H1 (cell line): Measurements from ENCODE around the gene MCM9. TPM values are rescaled to one million over a fixed set of nuclear protein-coding genes. Genes with fewer than 3 reads are reported as not detected.

Source experiments
- CTCF ChIA-PET: fragments of 300-600 bp; sonication (Branson Sonifier 250); formaldehyde crosslinking; loops from one replicate; lab custom pipeline; 2021; ENCODE audit not compliant: partially characterized antibody; lab: Charles Lee
- POLR2A ChIA-PET: fragments of 300-600 bp; sonication (Branson Sonifier 250); formaldehyde crosslinking; loops from one replicate; lab custom pipeline; 2021; ENCODE audit warnings: inconsistent platforms; ENCODE audit not compliant: partially characterized antibody; lab: Charles Lee
- DNase-seq, 2 experiments: peaks; one replicate each; pipeline versions ENCODE4 v3.0.0 to v3.0.0-alpha.2; 2010 to 2022; ENCODE audit warnings: low spot score in 2 of 2, low read depth in 1 of 2, mixed read lengths in 1 of 2
- FAIRE-seq: peaks from 2 replicates; lab custom pipeline; 2011; peaks lifted over from hg19 to GRCh38; lab: Jason Lieb, UNC
- H2AFZ ChIP-seq: 2 replicates; pipeline ENCODE4 v1.8.1; 2012; ENCODE audit warnings: low read length, inconsistent platforms
- H2AK5ac ChIP-seq: 2 replicates; pipeline ENCODE4 v1.6.1; 2013; ENCODE audit warnings: low read depth, low read length
- H2BK120ac ChIP-seq: replicated peaks from 2 replicates; pipeline ENCODE3; 2013; ENCODE audit warnings: low read depth, low read length, inconsistent platforms
- H2BK12ac ChIP-seq: 2 replicates; pipeline ENCODE4 v1.6.1; 2013; ENCODE audit warnings: low read depth, low read length
- H2BK15ac ChIP-seq: 2 replicates; pipeline ENCODE4 v1.6.1; 2013; ENCODE audit warnings: low read length
- H2BK20ac ChIP-seq: 2 replicates; pipeline ENCODE4 v1.6.1; 2013; ENCODE audit warnings: low read length
- H2BK5ac ChIP-seq: 2 replicates; pipeline ENCODE4 v1.6.1; 2013; ENCODE audit warnings: low read depth, low read length
- H3K14ac ChIP-seq: 2 replicates; pipeline ENCODE4 v1.6.1; 2013; ENCODE audit warnings: inconsistent platforms; ENCODE audit not compliant: insufficient read length
- H3K18ac ChIP-seq: 2 replicates; pipeline ENCODE4 v1.6.1; 2013; ENCODE audit warnings: low read length; ENCODE audit errors: extremely low read depth
- H3K23ac ChIP-seq: 2 replicates; pipeline ENCODE4 v1.6.1; 2013; ENCODE audit warnings: inconsistent platforms; ENCODE audit not compliant: insufficient read length
- H3K23me2 ChIP-seq: 2 replicates; pipeline ENCODE4 v1.6.1; 2013; ENCODE audit warnings: low read depth, low read length
- H3K27ac ChIP-seq: 2 replicates; pipeline ENCODE4 v1.6.1; 2011; ENCODE audit warnings: low read depth, low read length, inconsistent platforms
- H3K27me3 ChIP-seq, 4 experiments: replicated peaks in 1 of 4; 1 replicate in 1 of 4; 2 replicates in 3 of 4; pipeline versions ENCODE4 v1.6.1 to v1.8.1; 2011 to 2013; ENCODE audit warnings: low read length in 3 of 4, mild to moderate bottlenecking in 3 of 4, inconsistent platforms in 2 of 4, mixed read lengths in 2 of 4, moderate library complexity in 1 of 4; ENCODE audit not compliant: control insufficient read depth in 3 of 4, insufficient read depth in 3 of 4; ENCODE audit errors: extremely low read depth in 1 of 4
- H3K36me3 ChIP-seq, 4 experiments: 2 replicates each; pipeline versions ENCODE4 v1.6.1 to v1.8.1; 2011 to 2013; ENCODE audit warnings: mild to moderate bottlenecking in 4 of 4, low read length in 3 of 4, moderate library complexity in 2 of 4, control low read depth in 1 of 4, inconsistent platforms in 1 of 4; ENCODE audit not compliant: insufficient read depth in 4 of 4, control insufficient read depth in 2 of 4
- H3K4ac ChIP-seq: replicated peaks from 2 replicates; pipeline ENCODE3; 2013; ENCODE audit warnings: low read length, low read depth, mixed read lengths, inconsistent platforms; ENCODE audit not compliant: insufficient read length
- H3K4me1 ChIP-seq, 4 experiments: replicated peaks in 1 of 4; 1 replicate in 1 of 4; 2 replicates in 3 of 4; pipeline versions ENCODE4 v1.6.1 to v1.8.1; 2011 to 2013; ENCODE audit warnings: low read length in 3 of 4, inconsistent platforms in 2 of 4, mixed read lengths in 1 of 4; ENCODE audit not compliant: insufficient read depth in 4 of 4, control insufficient read depth in 3 of 4
- H3K4me2 ChIP-seq, 2 experiments: 2 replicates each; pipeline versions ENCODE4 v1.6.1 to v1.8.1; 2011 to 2013; ENCODE audit warnings: low read depth in 2 of 2, low read length in 2 of 2, control low read depth in 1 of 2, inconsistent platforms in 1 of 2, mild to moderate bottlenecking in 1 of 2; ENCODE audit not compliant: insufficient read depth in 1 of 2
- H3K4me3 ChIP-seq, 4 experiments: fragments of 200-600, 300-600 bp in 1 of 4; sonication (generic), shearing (Covaris generic), sonication (Bioruptor Twin) in 1 of 4; 2 replicates each; pipeline versions ENCODE4 v1.5.1 to v1.8.1; 2011 to 2016; ENCODE audit warnings: low read length in 4 of 4, low read depth in 3 of 4, control low read depth in 2 of 4, inconsistent platforms in 2 of 4, mild to moderate bottlenecking in 2 of 4, mixed read lengths in 1 of 4, moderate library complexity in 1 of 4; ENCODE audit not compliant: insufficient read depth in 2 of 4; ENCODE audit errors: extremely low read depth in 1 of 4
- H3K56ac ChIP-seq: replicated peaks from 2 replicates; pipeline ENCODE3; 2013; ENCODE audit warnings: low read depth, mild to moderate bottlenecking, mixed read lengths, low read length, inconsistent platforms; ENCODE audit not compliant: insufficient read length
- H3K79me1 ChIP-seq: 2 replicates; pipeline ENCODE4 v1.6.1; 2013; ENCODE audit warnings: low read depth, low read length, control low read depth
- H3K79me2 ChIP-seq, 2 experiments: 2 replicates each; pipeline versions ENCODE4 v1.6.1 to v1.8.1; 2012 to 2013; ENCODE audit warnings: low read length in 2 of 2, mild to moderate bottlenecking in 2 of 2, inconsistent platforms in 1 of 2; ENCODE audit not compliant: insufficient read depth in 2 of 2, control insufficient read depth in 1 of 2
- H3K9ac ChIP-seq, 4 experiments: replicated peaks in 1 of 4; 1 replicate in 1 of 4; 2 replicates in 3 of 4; pipeline versions ENCODE4 v1.6.1 to v1.8.1; 2011 to 2013; ENCODE audit warnings: low read depth in 3 of 4, low read length in 3 of 4, control low read depth in 2 of 4, mild to moderate bottlenecking in 2 of 4, moderate library complexity in 2 of 4, inconsistent platforms in 1 of 4; ENCODE audit errors: extremely low read depth in 1 of 4
- H3K9me3 ChIP-seq, 2 experiments: 2 replicates each; pipeline versions ENCODE4 v1.6.1 to v1.8.1; 2012 to 2013; ENCODE audit warnings: mild to moderate bottlenecking in 2 of 2, moderate library complexity in 2 of 2, control low read depth in 1 of 2, inconsistent platforms in 1 of 2, low read depth in 1 of 2, low read length in 1 of 2, mixed read lengths in 1 of 2; ENCODE audit not compliant: insufficient read depth in 2 of 2
- H4K20me1 ChIP-seq, 2 experiments: replicated peaks in 1 of 2; 2 replicates each; pipeline versions ENCODE3 to v1.8.1; 2011 to 2013; ENCODE audit warnings: inconsistent platforms in 2 of 2, low read length in 2 of 2, mild to moderate bottlenecking in 1 of 2; ENCODE audit not compliant: insufficient read depth in 2 of 2, control insufficient read depth in 1 of 2
- H4K5ac ChIP-seq: 2 replicates; pipeline ENCODE4 v1.6.1; 2013; ENCODE audit warnings: low read length, low read depth, mixed read lengths, inconsistent platforms; ENCODE audit not compliant: insufficient read length
- H4K8ac ChIP-seq: 2 replicates; pipeline ENCODE4 v1.8.0; 2013; ENCODE audit warnings: mild to moderate bottlenecking, moderate library complexity, low read length, inconsistent platforms; ENCODE audit not compliant: insufficient read depth; ENCODE audit errors: extremely low read depth
- H4K91ac ChIP-seq: replicated peaks from 2 replicates; pipeline ENCODE3; 2013; ENCODE audit warnings: low read length, mixed read lengths, inconsistent platforms; ENCODE audit not compliant: insufficient read length
- ASH2L ChIP-seq: fragments of 200-600, 300-600 bp; sonication (generic); IDR thresholded peaks from one replicate; pipeline ENCODE4 v1.7.1; 2017; ENCODE audit warnings: low read length
- ATF3 ChIP-seq: IDR thresholded peaks from 2 replicates; pipeline ENCODE4 v1.6.1; 2011; ENCODE audit warnings: low read depth, mild to moderate bottlenecking, low read length; ENCODE audit not compliant: insufficient read depth
- BACH1 ChIP-seq: IDR thresholded peaks from 2 replicates; pipeline ENCODE4 v1.6.1; 2012; ENCODE audit warnings: low read length, improper control_type of control experiment
- BRCA1 ChIP-seq: IDR thresholded peaks from 2 replicates; pipeline ENCODE4 v1.6.1; 2012; ENCODE audit warnings: low read depth, low read length, improper control_type of control experiment
- CHD2 ChIP-seq: IDR thresholded peaks from 2 replicates; pipeline ENCODE4 v1.6.1; 2012; ENCODE audit warnings: low read length, improper control_type of control experiment
- EGR1 ChIP-seq: IDR thresholded peaks from 2 replicates; pipeline ENCODE4 v1.6.1; 2011; ENCODE audit warnings: low read depth, low read length, borderline replicate concordance
- EZH2 ChIP-seq: fragments of 200-600 bp; sonication (generic); IDR thresholded peaks from 2 replicates; pipeline ENCODE4 v1.7.1; 2012; ENCODE audit warnings: low read depth, mild to moderate bottlenecking, moderate library complexity, low read length, inconsistent platforms; ENCODE audit not compliant: severe bottlenecking
- KDM1A ChIP-seq: fragments of 200-600, 300-600 bp; sonication (generic); IDR thresholded peaks from 2 replicates; pipeline ENCODE4 v1.7.1; 2016; ENCODE audit warnings: mild to moderate bottlenecking, low read length, borderline replicate concordance
- MAX ChIP-seq: IDR thresholded peaks from 2 replicates; pipeline ENCODE4 v1.6.1; 2012; ENCODE audit warnings: inconsistent platforms
- RBBP5 ChIP-seq: IDR thresholded peaks from 2 replicates; pipeline ENCODE4 v1.7.1; 2012; ENCODE audit warnings: low read depth, mild to moderate bottlenecking, inconsistent platforms, low read length, moderate library complexity, borderline replicate concordance
- SIN3A ChIP-seq, 2 experiments: IDR thresholded peaks in 1 of 2; conservative IDR thresholded peaks in 1 of 2; 2 replicates each; pipeline ENCODE4 v1.6.1; 2011 to 2012; ENCODE audit warnings: low read length in 2 of 2, improper control_type of control experiment in 1 of 2, low read depth in 1 of 2, mild to moderate bottlenecking in 1 of 2
- SUZ12 ChIP-seq: fragments of 200-600 bp; sonication (generic); IDR thresholded peaks from 2 replicates; pipeline ENCODE4 v1.6.1; 2012; ENCODE audit warnings: mild to moderate bottlenecking, inconsistent platforms, low read length, moderate library complexity, mixed read lengths
- ZNF274 ChIP-seq: IDR thresholded peaks from 2 replicates; pipeline ENCODE4 v1.7.0; 2012; ENCODE audit warnings: low read length, borderline replicate concordance; ENCODE audit errors: extremely low read depth
- WGBS, 2 experiments: shearing (Covaris generic) in 1 of 2; methylation state at CpG; one replicate each; pipeline versions ENCODE4 v1.1.6 to v1.1.7; 2013 to 2015; ENCODE audit warnings: low lambda C conversion rate in 2 of 2, mixed read lengths in 2 of 2, inconsistent platforms in 1 of 2, low coverage in 1 of 2, missing lambda C conversion rate in 1 of 2; ENCODE audit not compliant: insufficient replicate concordance in 2 of 2, insufficient coverage in 1 of 2, insufficient read length in 1 of 2; ENCODE audit errors: extremely low coverage in 1 of 2, missing lambda C conversion rate in 1 of 2; 5-methylcytosine and 5-hydroxymethylcytosine counted together
- polyA plus RNA-seq, 7 experiments: library from polyadenylated mRNA; depleted of rRNA in 3 of 7; stranded (reverse) in 5 of 7; unstranded in 2 of 7; fragments of >200 nt in 5 of 7; fragments of 200-250 nt in 2 of 7; gene quantifications; 1 replicate in 5 of 7; 2 replicates in 1 of 7; 4 replicates in 1 of 7; pipeline versions ENCODE4 v1.2.1 to v1.2.3, GENCODE V29; 2011 to 2013; ENCODE audit warnings: missing spikeins in 2 of 7, mixed read lengths in 2 of 7
- total RNA-seq: library from RNA; stranded (reverse); fragmentation: NEBNext Ultra II Directional; extraction: Animal tissue kit (Norgen Biotek cat#: 25700); gene quantifications from 2 replicates; pipeline ENCODE4 v1.2.1, GENCODE V29; 2021

Gene MCM9
- total and polyA plus RNA-seq, 2 of the 8 experiments (the other 6 are each of a cell fraction or from before 2014, with no cell fraction given): 3.7 to 11.4 TPM

GRCh38 chr6:118876198-118876597 is 58.8 kb downstream of the MCM9 start:
- Histone ChIP-seq H2AK5ac (no peak overlapping the region), H2BK12ac (no peak overlapping the region), H3K4me1 (no peaks in the 10 kb centered on the region; a peak in 1 of 7 replicates), H3K27me3 (no peaks in the 10 kb centered on the region), H4K5ac (no peak overlapping the region), H4K8ac (no peak overlapping the region), H3K79me2 (no peaks in the 10 kb centered on the region), H3K23me2 (no peaks in the 10 kb centered on the region), H2BK20ac (no peak overlapping the region), H3K79me1 (no peaks in the 10 kb centered on the region), H2BK120ac (no peak overlapping the region), H3K4me3 (no peak overlapping the region), H3K4ac (no peak overlapping the region), H2AFZ (no peak overlapping the region), H3K27ac (no peak overlapping the region), H3K23ac (no peak overlapping the region), H3K4me2 (no peak overlapping the region), H4K91ac (no peak overlapping the region), H3K9ac (no peak overlapping the region), H2BK5ac (no peak overlapping the region), H4K20me1 (no peaks in the 10 kb centered on the region), H3K36me3 (no peaks in the 10 kb centered on the region), H2BK15ac (no peak overlapping the region), H3K18ac (no peak overlapping the region), H3K56ac (no peak overlapping the region), H3K9me3 (no peaks in the 10 kb centered on the region), H3K14ac (no peak overlapping the region)
- 89% methylated on average over 1 of the region's 1 CpG; no CpG with 5 or more reads in 1 of the 2 experiments for WGBS, 2 experiments
- FAIRE-seq (no peak), DNase-seq (no peak)
- POLR2A ChIA-PET: interaction anchor here (1.3 kb wide), 1 partner anchor 19 kb away, joined by 4 read pairs; no protein-coding TSS in a partner anchor
- CTCF ChIA-PET: interaction anchor here (1.6 to 2.1 kb wide), 2 partner anchors 15 to 20 kb away, joined by 4 to 6 read pairs; no protein-coding TSS in a partner anchor
- TF ChIP-seq MAX (no peak), CHD2 (no peak), ASH2L (no peak), SIN3A (conservative IDR thresholded peaks at IDR 0.05 in 1 of 2, IDR thresholded peaks at IDR 0.05 in 1 of 2; ENCODE audit: low read depth in 1 of 2, low read length in 2 of 2) (no peak), ATF3 (no peak), EGR1 (no peak), RBBP5 (no peak), EZH2 (no peak), SUZ12 (no peak), BRCA1 (no peak), KDM1A (no peak), ZNF274 (no peak), BACH1 (no peak)
